Astrocyte (in vitro differentiated cells and primary cell): Measurements from ENCODE around the gene SNAPC1. TPM values are rescaled to one million over a fixed set of nuclear protein-coding genes. Genes with fewer than 3 reads are reported as not detected.
"Not testable (repeated sequence)": the region's sequence is repeated elsewhere in the genome, so short reads cannot be mapped to it uniquely, and the experiment has no call there.

Source experiments
- DNase-seq: peaks from one replicate; pipeline ENCODE4 v3.0.0-alpha.2; 2010; ENCODE audit warnings: low read depth
- FAIRE-seq: peaks from 2 replicates; lab custom pipeline; 2011; peaks lifted over from hg19 to GRCh38; lab: Jason Lieb, UNC
- H2AFZ ChIP-seq: 2 replicates; pipeline ENCODE4 v1.6.0; 2012; ENCODE audit warnings: low read depth, low read length, inconsistent platforms
- H3K27ac ChIP-seq: 2 replicates; pipeline ENCODE4 v1.5.1; 2011; ENCODE audit warnings: low read depth, low read length, inconsistent platforms
- H3K27me3 ChIP-seq: 2 replicates; pipeline ENCODE4 v1.6.0; 2011; ENCODE audit warnings: low read length, inconsistent platforms; ENCODE audit not compliant: insufficient read depth
- H3K36me3 ChIP-seq: 2 replicates; pipeline ENCODE4 v1.5.1; 2011; ENCODE audit warnings: low read length, inconsistent platforms; ENCODE audit not compliant: insufficient read depth
- H3K4me1 ChIP-seq: 2 replicates; pipeline ENCODE4 v1.5.1; 2011; ENCODE audit warnings: low read length, inconsistent platforms; ENCODE audit not compliant: insufficient read depth
- H3K4me2 ChIP-seq: 2 replicates; pipeline ENCODE4 v1.6.0; 2012; ENCODE audit warnings: low read length, inconsistent platforms
- H3K4me3 ChIP-seq: 2 replicates; pipeline ENCODE4 v1.5.1; 2011; ENCODE audit warnings: low read depth, mild to moderate bottlenecking, low read length, inconsistent platforms; ENCODE audit not compliant: insufficient read depth
- H3K79me2 ChIP-seq: 2 replicates; pipeline ENCODE4 v1.6.0; 2012; ENCODE audit warnings: mild to moderate bottlenecking, low read length, inconsistent platforms; ENCODE audit not compliant: insufficient read depth
- H3K9ac ChIP-seq: 2 replicates; pipeline ENCODE4 v1.6.0; 2012; ENCODE audit warnings: mild to moderate bottlenecking, low read length, inconsistent platforms
- H3K9me3 ChIP-seq: 2 replicates; pipeline ENCODE4 v1.5.1; 2012; ENCODE audit warnings: low read depth, mild to moderate bottlenecking, low read length, inconsistent platforms; ENCODE audit not compliant: insufficient read depth
- H4K20me1 ChIP-seq: 2 replicates; pipeline ENCODE4 v1.6.0; 2012; ENCODE audit warnings: low read length, inconsistent platforms; ENCODE audit not compliant: insufficient read depth
- H3K27ac Mint-ChIP-seq: one replicate; pipeline ENCODE4 v1.8.0; 2021; ENCODE audit warnings: mild to moderate bottlenecking, mixed read lengths; ENCODE audit not compliant: unreplicated experiment
- H3K27me3 Mint-ChIP-seq: one replicate; pipeline ENCODE4 v1.8.0; 2021; ENCODE audit warnings: low read depth, mixed read lengths; ENCODE audit not compliant: unreplicated experiment
- H3K36me3 Mint-ChIP-seq: one replicate; pipeline ENCODE4 v1.8.0; 2021; ENCODE audit warnings: low read depth, mixed read lengths; ENCODE audit not compliant: unreplicated experiment
- H3K4me1 Mint-ChIP-seq: one replicate; pipeline ENCODE4 v1.8.0; 2021; ENCODE audit warnings: low read depth, mixed read lengths; ENCODE audit not compliant: unreplicated experiment
- H3K4me3 Mint-ChIP-seq: one replicate; pipeline ENCODE4 v1.8.0; 2021; ENCODE audit warnings: mild to moderate bottlenecking, moderate library complexity, mixed read lengths; ENCODE audit not compliant: unreplicated experiment
- H3K9me3 Mint-ChIP-seq: one replicate; pipeline ENCODE4 v1.8.0; 2021; ENCODE audit warnings: mild to moderate bottlenecking, mixed read lengths; ENCODE audit not compliant: unreplicated experiment
- EZH2 ChIP-seq: IDR thresholded peaks from 2 replicates; pipeline ENCODE4 v1.6.1; 2012; ENCODE audit warnings: mild to moderate bottlenecking, low read length, inconsistent platforms; ENCODE audit not compliant: insufficient read depth
- total RNA-seq: library from RNA; stranded (reverse); gene quantifications from 2 replicates; pipeline ENCODE4 v1.2.1, GENCODE V29; 2021
- TF ChIP-seq, protein P1 (sequence below): IDR thresholded peaks from 2 replicates; pipeline ENCODE4 v1.5.1; 2011; ENCODE audit warnings: low read depth, mild to moderate bottlenecking, inconsistent platforms, low read length, moderate library complexity; ENCODE audit not compliant: insufficient read depth

SNAPC1 gene
- total RNA-seq, 1 donor from 2014 or later = 14.1 TPM

DNA sequence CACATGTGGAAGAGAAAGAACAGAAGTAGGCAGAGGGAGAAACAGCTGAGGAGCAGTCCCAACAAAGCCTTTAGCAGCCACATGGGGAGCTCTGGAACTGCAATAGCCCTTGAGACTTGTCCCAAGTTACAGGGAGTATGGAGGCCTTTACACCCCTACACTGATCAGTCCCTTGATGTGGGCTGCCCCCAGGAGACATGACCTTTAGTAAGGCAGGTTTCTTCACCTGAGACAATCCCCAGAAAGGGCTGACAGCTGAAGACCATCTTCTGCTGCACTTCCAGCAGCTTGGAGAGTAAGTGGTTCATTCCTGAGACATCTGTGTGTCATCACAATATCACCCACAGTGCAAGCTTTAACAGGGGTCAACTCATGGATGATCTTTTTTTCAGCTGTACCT is 8.6 kb upstream of the SNAPC1 start:
- Mint-ChIP-seq H3K27ac (peak overlapping the region; percentile 78), H3K9me3 (no peaks in the 10 kb centered on the region), H3K27me3 (no peaks in the 10 kb centered on the region), H3K36me3 (peaks cover 8% of the 10 kb centered on the region), H3K4me3 (no peak overlapping the region), H3K4me1 (peaks cover 41% of the 10 kb centered on the region)
- Histone ChIP-seq H3K4me3 (no peak overlapping the region), H3K27ac (no peak overlapping the region), H3K4me1 (peaks cover 3% of the 10 kb centered on the region), H3K9me3 (no peaks in the 10 kb centered on the region), H3K4me2 (no peak overlapping the region), H2AFZ (no peak overlapping the region), H3K27me3 (no peaks in the 10 kb centered on the region), H3K9ac (no peak overlapping the region), H3K36me3 (peaks cover 13% of the 10 kb centered on the region), H3K79me2 (peaks cover 3% of the 10 kb centered on the region), H4K20me1 (peaks cover 4% of the 10 kb centered on the region)
- DNase-seq (no peak), FAIRE-seq (no peak)
- TF ChIP-seq, protein P1, sequence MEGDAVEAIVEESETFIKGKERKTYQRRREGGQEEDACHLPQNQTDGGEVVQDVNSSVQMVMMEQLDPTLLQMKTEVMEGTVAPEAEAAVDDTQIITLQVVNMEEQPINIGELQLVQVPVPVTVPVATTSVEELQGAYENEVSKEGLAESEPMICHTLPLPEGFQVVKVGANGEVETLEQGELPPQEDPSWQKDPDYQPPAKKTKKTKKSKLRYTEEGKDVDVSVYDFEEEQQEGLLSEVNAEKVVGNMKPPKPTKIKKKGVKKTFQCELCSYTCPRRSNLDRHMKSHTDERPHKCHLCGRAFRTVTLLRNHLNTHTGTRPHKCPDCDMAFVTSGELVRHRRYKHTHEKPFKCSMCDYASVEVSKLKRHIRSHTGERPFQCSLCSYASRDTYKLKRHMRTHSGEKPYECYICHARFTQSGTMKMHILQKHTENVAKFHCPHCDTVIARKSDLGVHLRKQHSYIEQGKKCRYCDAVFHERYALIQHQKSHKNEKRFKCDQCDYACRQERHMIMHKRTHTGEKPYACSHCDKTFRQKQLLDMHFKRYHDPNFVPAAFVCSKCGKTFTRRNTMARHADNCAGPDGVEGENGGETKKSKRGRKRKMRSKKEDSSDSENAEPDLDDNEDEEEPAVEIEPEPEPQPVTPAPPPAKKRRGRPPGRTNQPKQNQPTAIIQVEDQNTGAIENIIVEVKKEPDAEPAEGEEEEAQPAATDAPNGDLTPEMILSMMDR = no peak
- no peak for TF ChIP-seq EZH2

DNA sequence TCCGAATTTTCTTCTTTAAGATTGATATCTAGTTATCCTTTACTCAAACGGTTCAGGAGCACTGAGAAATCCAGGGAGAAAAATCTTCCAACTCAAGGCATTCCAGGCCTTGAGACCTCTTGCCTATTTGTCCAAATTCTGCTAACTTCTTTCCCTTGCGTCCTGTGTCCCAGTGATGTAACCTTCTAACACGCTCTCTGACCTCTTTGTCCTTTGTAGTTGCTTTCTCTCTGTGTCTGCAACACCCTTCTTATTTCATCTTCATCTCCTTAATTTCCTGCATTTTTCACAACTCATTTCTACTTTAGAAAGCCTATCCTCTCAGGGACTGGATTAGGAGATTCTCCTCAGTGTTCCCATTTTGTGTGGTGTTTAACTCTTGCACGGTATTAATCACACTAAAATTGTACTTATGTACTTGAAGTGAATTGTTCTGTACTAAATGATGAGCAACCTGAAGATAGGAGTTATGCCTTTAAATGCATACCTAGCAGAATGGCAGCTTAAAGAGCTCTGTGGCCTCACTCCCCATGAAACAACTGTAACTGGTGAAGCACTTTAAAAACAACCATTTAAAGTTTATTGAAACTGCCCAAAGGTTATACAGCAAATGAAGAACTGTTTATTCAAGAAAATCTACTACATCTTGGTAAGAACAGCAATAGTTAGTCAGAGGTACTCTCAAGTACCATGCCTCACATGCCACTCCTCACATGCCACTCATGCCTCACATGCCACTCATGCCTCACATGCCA is 7.4 kb upstream of the SNAPC1 start:
- DNase-seq = peak; percentile 25
- H3K4me2 ChIP-seq = no peak overlapping the region
- peaks cover 36% of the 10 kb centered on the region for H3K4me1 Mint-ChIP-seq

DNA sequence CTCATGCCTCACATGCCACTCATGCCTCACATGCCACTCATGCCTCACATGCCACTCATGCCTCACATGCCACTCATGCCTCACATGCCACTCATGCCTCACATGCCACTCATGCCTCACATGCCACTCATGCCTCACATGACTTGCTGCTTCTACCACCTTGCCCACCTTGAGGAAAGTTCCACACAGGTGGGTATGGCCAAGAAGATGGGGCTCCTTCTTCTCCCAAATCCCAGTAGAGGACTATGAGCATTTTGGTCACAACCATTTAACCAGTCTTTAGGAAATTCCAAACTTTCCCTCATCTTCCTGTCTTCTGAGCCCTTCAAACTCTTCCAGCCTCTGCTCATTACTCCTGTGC is 6.9 kb upstream of the SNAPC1 start:
- not testable (repeated sequence) for H2AFZ ChIP-seq, H3K79me2 ChIP-seq, H3K27me3 Mint-ChIP-seq, H3K9me3 Mint-ChIP-seq, H3K27me3 ChIP-seq, DNase-seq, H3K4me2 ChIP-seq, H3K9me3 ChIP-seq, H3K36me3 Mint-ChIP-seq, H3K4me3 ChIP-seq, H3K9ac ChIP-seq, H3K36me3 ChIP-seq, H3K4me1 ChIP-seq, H3K4me3 Mint-ChIP-seq, FAIRE-seq, H3K27ac ChIP-seq, H4K20me1 ChIP-seq
- Mint-ChIP-seq H3K27ac (peak overlapping the region; percentile 85), H3K4me1 (peaks cover 30% of the 10 kb centered on the region)

More for the DNA sequence above, 7.4 kb upstream of the SNAPC1 start:
- H3K9me3 Mint-ChIP-seq = no peaks in the 10 kb centered on the region
- H3K27ac ChIP-seq = no peak overlapping the region
- peaks cover 8% of the 10 kb centered on the region for H3K36me3 Mint-ChIP-seq
- peaks cover 7% of the 10 kb centered on the region for H3K36me3 ChIP-seq
- no peak overlapping the region for H3K4me3 ChIP-seq
- H3K27ac Mint-ChIP-seq = peak overlapping the region; percentile 35
- H3K4me1 ChIP-seq = peaks cover 3% of the 10 kb centered on the region
- H3K27me3 Mint-ChIP-seq = no peaks in the 10 kb centered on the region
- no peaks in the 10 kb centered on the region for H3K27me3 ChIP-seq
- H2AFZ ChIP-seq = no peak overlapping the region
- TF ChIP-seq, protein P1 = no peak
- no peak for TF ChIP-seq EZH2
- no peak overlapping the region for H3K4me3 Mint-ChIP-seq
- H3K9ac ChIP-seq = no peak overlapping the region
- no peaks in the 10 kb centered on the region for H3K9me3 ChIP-seq
- no peaks in the 10 kb centered on the region for H4K20me1 ChIP-seq
- FAIRE-seq = peak; percentile 9
- no peaks in the 10 kb centered on the region for H3K79me2 ChIP-seq
